ENCODE data around the gene LTBP1.

The LTBP1 gene

DNA sequence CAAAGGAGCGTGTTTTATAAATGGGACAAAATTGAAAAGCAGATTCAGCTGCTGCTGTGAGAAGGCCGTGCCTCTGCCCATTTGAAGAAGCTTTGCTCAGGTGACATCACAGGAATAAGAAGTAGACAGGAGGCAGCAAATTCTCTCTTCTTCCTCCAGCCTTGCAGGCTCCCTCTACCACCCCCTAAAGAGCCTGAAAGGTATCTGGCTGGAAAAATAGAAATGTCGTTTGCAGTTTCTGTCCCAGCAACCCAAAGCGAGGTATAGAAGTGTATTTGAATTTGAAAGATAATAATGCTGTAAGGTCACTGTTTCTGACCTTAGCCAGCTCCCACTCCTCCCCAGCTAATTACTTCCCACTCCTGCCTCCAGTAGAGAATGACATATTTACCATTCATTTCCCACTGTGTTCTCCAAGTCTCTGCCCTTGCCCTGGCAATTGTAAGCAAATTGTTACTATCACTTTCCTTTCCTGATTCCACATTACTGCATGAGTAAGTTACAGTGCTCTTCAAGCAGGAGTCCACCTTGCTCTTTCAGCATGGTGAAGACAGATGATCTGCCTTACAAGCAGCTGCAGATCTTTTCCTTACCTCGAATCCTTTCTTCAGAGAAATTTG is 472.9 kb downstream of the LTBP1 start:
- H3K36me3 ChIP-seq (ENCODE audit: insufficient read depth): no peaks in the 10 kb centered on the region
- H3K79me2 ChIP-seq (ENCODE audit: insufficient read depth, low read depth): no peaks in the 10 kb centered on the region
- H3K9ac ChIP-seq: no peak overlapping the region
- TF ChIP-seq, protein P1, sequence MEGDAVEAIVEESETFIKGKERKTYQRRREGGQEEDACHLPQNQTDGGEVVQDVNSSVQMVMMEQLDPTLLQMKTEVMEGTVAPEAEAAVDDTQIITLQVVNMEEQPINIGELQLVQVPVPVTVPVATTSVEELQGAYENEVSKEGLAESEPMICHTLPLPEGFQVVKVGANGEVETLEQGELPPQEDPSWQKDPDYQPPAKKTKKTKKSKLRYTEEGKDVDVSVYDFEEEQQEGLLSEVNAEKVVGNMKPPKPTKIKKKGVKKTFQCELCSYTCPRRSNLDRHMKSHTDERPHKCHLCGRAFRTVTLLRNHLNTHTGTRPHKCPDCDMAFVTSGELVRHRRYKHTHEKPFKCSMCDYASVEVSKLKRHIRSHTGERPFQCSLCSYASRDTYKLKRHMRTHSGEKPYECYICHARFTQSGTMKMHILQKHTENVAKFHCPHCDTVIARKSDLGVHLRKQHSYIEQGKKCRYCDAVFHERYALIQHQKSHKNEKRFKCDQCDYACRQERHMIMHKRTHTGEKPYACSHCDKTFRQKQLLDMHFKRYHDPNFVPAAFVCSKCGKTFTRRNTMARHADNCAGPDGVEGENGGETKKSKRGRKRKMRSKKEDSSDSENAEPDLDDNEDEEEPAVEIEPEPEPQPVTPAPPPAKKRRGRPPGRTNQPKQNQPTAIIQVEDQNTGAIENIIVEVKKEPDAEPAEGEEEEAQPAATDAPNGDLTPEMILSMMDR (conservative IDR thresholded peaks at IDR 0.05; ENCODE audit: low read depth, low read length): no peak
- H2AFZ ChIP-seq (ENCODE audit: low read depth): no peak overlapping the region
- no peaks in the 10 kb centered on the region for H4K20me1 ChIP-seq (ENCODE audit: insufficient read depth)
- H3K4me1 ChIP-seq (ENCODE audit: low read depth, poor library complexity, severe bottlenecking): no peaks in the 10 kb centered on the region
- H3K4me2 ChIP-seq: no peak overlapping the region
- H3K4me3 ChIP-seq (IDR thresholded peaks at IDR 0.05; ENCODE audit: insufficient read depth, low read depth, low read length): no peak overlapping the region
- H3K27ac ChIP-seq: no peak overlapping the region
- no peaks in the 10 kb centered on the region for H3K27me3 ChIP-seq (ENCODE audit: insufficient read depth, low read depth)

DNA sequence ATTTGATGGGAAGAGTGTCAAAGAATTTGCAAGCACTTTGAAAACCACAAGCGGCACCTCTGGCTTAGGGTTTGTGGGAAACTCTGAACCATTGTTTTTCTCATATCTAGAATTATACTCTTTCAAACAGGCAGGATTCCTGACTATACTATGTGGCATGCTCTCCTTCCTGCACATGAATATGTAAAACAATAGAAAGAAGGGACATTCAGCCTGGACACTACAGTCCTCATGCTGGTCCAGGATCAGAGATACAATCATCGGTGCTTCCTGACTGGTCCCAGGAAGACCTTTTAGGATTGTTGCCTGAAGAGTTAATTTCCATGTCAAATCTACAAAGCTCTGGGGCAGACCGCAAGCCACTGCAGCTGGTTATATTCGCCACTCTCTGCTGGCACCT is 474.0 kb downstream of the LTBP1 start:
- H4K20me1 ChIP-seq (ENCODE audit: insufficient read depth): no peaks in the 10 kb centered on the region
- H3K4me2 ChIP-seq: no peak overlapping the region
- H3K9ac ChIP-seq: no peak overlapping the region
- no peak overlapping the region for H3K4me3 ChIP-seq (IDR thresholded peaks at IDR 0.05; ENCODE audit: insufficient read depth, low read depth, low read length)
- H3K79me2 ChIP-seq (ENCODE audit: insufficient read depth, low read depth): no peaks in the 10 kb centered on the region
- no peak overlapping the region for H2AFZ ChIP-seq (ENCODE audit: low read depth)
- TF ChIP-seq, protein P1 (conservative IDR thresholded peaks at IDR 0.05; ENCODE audit: low read depth, low read length): no peak
- H3K27ac ChIP-seq: no peak overlapping the region
- no peaks in the 10 kb centered on the region for H3K36me3 ChIP-seq (ENCODE audit: insufficient read depth)
- no peaks in the 10 kb centered on the region for H3K4me1 ChIP-seq (ENCODE audit: low read depth, poor library complexity, severe bottlenecking)
- H3K27me3 ChIP-seq (ENCODE audit: insufficient read depth, low read depth): no peaks in the 10 kb centered on the region

DNA sequence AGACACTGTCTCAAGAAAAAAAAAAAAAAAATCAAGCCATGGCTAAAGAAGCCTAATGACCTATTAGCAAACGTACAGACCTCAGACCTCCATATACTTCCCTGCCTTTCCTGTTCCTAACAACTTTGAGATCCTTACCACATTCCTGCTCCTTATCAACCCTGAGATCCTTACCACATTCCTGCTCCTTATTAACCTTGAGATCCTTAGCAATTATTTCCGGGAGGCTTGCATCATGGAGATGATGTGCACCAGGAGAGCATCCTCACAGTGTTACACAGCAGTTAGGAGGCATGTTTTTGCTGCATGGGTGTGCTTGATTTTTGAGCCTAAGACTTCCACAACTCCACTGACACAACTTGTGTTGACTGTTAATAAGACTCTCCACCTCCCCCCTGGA is 475.1 kb downstream of the LTBP1 start:
- H3K4me2 ChIP-seq: no peak overlapping the region
- H2AFZ ChIP-seq (ENCODE audit: low read depth): no peak overlapping the region
- H3K4me3 ChIP-seq (IDR thresholded peaks at IDR 0.05; ENCODE audit: insufficient read depth, low read depth, low read length): no peak overlapping the region
- no peaks in the 10 kb centered on the region for H3K36me3 ChIP-seq (ENCODE audit: insufficient read depth)
- H4K20me1 ChIP-seq (ENCODE audit: insufficient read depth): no peaks in the 10 kb centered on the region
- TF ChIP-seq, protein P1 (conservative IDR thresholded peaks at IDR 0.05; ENCODE audit: low read depth, low read length): no peak
- no peaks in the 10 kb centered on the region for H3K4me1 ChIP-seq (ENCODE audit: low read depth, poor library complexity, severe bottlenecking)
- no peak overlapping the region for H3K27ac ChIP-seq
- no peaks in the 10 kb centered on the region for H3K79me2 ChIP-seq (ENCODE audit: insufficient read depth, low read depth)
- H3K9ac ChIP-seq: no peak overlapping the region
- H3K27me3 ChIP-seq (ENCODE audit: insufficient read depth, low read depth): no peaks in the 10 kb centered on the region

DNA sequence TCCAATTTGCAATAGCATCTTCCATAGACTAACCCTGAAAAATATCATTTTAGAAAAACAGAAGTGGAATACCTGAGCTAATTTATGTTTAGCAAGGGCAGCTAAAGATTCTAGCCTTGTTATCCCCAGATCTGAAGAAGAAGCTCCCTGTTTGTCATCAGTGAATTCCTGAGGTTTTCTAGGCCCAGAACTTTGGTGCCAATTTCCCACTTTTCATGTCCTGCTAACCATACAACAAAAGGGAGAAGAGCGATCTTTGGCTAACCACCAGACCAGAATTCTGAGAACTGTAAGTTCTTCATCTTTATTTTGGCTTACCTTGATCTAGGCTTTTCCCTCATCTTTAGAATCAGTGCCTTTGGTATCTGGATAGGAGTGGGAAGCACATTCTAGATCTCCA is 478.4 kb downstream of the LTBP1 start:
- Histone ChIP-seq H3K27ac (no peak overlapping the region), H3K36me3 (ENCODE audit: insufficient read depth) (no peaks in the 10 kb centered on the region), H3K27me3 (ENCODE audit: insufficient read depth, low read depth) (no peaks in the 10 kb centered on the region), H3K4me2 (no peak overlapping the region), H2AFZ (ENCODE audit: low read depth) (no peak overlapping the region), H3K4me3 (IDR thresholded peaks at IDR 0.05; ENCODE audit: insufficient read depth, low read depth, low read length) (no peak overlapping the region), H3K9ac (no peak overlapping the region), H3K4me1 (ENCODE audit: low read depth, poor library complexity, severe bottlenecking) (no peaks in the 10 kb centered on the region), H3K79me2 (ENCODE audit: insufficient read depth, low read depth) (no peaks in the 10 kb centered on the region), H4K20me1 (ENCODE audit: insufficient read depth) (no peaks in the 10 kb centered on the region)
- TF ChIP-seq, protein P1 (conservative IDR thresholded peaks at IDR 0.05; ENCODE audit: low read depth, low read length): no peak

Data from KMS-11 (cell line).